HUDEP-2 (cell line): Measurements from ENCODE around the gene OR6C76.
"Not testable (repeated sequence)": the region's sequence is repeated elsewhere in the genome, so short reads cannot be mapped to it uniquely, and the experiment has no call there.

ENCODE experiments used
- DNase-seq, 76 experiments: peaks; one replicate each; lab custom pipeline; 2025; ENCODE audit not compliant: unreplicated experiment in 76 of 76; lab: John Stamatoyannopoulos, UW

The OR6C76 gene

DNA sequence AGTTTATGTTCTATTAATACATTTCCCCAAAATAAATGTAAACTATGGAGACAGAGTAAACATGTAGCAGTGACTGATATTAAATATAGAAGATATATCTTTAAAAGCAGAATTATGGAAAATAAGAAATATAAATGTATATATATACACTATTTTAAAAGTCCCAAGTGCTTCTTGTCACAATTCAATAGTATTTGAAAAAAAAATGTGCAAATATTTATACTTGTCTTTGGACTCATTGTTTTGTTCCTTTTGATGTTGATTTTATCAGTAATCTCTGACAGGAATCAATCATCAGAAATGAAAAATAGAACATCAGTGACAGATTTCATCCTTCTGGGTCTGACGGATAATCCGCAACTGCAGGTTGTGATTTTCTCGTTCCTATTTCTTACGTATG lies at the start of gene OR6C76:
Gene OR6C76 (plus strand): TSS at position 301 of the 400 bp plus-strand sequence. CDS start 0 bp downstream, at position 301.
- no peak for DNase-seq

DNA sequence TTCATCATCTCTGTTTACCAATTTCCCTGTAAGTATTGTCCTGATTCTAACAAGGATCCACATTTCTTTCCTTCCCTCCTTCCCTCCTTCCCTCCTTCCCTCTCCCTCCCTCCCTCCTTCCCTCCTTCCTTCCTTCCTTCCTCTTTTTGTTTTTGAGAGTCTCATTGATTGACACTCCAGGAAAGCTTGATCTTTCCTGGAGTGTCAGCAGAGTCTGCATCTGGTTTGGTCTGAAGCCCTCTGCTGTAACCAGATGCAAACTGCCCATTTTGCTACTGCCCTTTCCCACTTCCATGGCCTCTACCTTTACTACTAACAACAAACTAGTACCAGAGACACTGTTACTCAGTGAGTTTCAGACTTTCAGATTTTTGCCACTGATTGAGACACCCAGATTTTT lies 40.2 kb upstream of the OR6C76 start:
- no peak for DNase-seq

DNA sequence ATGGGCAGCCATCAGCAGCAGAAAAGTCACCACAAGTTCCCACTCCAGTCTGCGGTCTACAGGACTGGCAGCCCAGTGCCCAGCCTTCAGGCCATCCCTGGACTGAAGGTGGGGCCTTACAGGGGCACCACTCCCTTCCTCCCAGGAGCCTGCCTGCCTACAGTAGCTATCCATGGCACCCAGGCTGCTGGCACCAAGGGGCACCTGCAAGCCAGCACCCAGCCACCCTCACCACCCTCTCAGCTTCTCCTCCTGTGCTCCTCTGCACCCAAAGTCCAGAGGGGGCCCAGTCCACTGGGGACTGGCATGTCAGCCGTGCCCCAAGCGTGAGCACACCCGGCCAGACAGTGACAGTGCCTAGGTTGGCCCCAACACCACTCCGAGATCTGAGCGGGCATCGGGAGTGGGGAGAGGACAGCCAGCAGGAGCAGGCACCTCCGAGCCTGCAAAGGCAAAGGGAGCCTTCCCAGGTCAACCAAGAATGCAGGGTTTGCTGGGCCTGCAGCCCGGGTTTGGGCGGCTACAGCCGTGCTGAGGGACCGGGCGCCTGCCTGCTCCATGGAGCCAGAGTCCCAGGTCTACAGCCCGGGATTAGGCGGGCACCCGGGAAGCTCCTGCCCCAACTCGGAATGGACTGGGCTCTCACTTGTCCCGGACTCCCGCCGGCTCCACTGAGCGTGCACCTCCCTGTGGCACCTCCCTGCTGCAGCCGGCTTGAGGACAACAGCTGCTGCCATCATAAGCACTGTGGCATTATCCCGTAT lies 33.8 kb upstream of the OR6C76 start:
- DNase-seq = no peak

DNA sequence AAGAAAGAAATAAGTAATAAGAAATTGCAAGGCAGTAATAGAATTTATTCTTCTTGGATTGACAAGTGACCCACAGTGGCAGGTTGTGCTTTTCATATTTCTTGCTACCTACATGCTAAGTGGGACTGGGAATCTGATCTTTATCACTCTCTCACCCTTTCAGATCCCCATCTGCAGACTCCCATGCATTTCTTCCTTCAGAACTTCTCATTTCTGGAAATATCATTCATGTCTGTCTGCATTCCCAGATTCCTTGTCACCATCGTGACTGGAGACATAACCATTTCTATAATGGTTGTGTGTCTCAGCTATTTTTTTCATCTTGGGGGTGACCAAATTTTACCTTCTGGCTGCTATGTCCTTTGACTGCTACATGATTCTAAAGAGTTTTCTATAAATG lies 29.7 kb upstream of the OR6C76 start:
- DNase-seq = no peak

- no peak for DNase-seq
Observed at GRCh38 chr12:55400229-55400628, 25.8 kb upstream of the OR6C76 start, which contains the start of gene OR6C65. TSS of gene OR6C65 (plus strand) at chr12:55400529. CDS start at chr12:55400529, 0 bp downstream.

DNA sequence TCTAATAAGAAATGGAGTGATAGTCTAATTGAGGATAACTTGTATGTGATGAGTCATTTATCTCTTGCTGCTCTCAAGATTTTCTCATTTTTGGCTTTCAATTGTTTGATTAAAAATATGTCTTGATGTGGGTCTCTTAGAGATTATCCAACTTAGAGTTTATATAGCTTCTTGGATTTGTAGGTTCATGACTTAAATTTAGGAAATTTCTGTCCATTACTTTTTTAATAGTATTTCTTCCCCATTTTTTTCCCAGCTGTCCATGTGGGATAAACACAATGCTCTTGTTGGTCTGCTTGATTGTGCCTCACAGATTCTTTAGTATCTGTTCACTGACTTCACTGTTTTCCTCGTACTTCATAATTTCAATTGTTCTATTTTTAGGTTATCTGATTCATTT lies 18.2 kb upstream of the OR6C76 start:
- no peak for DNase-seq

GRCh38 chr12:55409133-55409532 lies 16.9 kb upstream of the OR6C76 start:
- not testable (repeated sequence) for DNase-seq

DNA sequence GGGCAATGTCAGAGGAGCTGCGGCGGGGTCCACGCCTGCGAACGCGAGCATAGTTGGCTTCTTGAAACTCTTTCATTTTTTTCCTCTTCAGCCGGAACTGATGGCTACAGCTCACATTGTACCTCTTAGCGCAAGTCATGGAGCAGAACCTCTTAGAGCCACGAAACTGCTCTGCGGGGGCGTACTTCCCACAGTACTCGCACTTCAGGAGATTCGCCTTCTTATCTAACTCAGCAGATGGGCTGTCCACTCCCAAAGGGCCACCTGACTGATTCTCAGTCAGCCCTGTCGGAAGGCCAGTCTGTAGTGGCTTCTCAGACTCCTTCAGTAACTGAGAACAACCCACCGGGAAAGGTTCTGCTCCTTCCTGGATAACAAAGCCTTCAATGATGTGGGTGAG lies 13.9 kb upstream of the OR6C76 start:
- not testable (repeated sequence) for DNase-seq

DNA sequence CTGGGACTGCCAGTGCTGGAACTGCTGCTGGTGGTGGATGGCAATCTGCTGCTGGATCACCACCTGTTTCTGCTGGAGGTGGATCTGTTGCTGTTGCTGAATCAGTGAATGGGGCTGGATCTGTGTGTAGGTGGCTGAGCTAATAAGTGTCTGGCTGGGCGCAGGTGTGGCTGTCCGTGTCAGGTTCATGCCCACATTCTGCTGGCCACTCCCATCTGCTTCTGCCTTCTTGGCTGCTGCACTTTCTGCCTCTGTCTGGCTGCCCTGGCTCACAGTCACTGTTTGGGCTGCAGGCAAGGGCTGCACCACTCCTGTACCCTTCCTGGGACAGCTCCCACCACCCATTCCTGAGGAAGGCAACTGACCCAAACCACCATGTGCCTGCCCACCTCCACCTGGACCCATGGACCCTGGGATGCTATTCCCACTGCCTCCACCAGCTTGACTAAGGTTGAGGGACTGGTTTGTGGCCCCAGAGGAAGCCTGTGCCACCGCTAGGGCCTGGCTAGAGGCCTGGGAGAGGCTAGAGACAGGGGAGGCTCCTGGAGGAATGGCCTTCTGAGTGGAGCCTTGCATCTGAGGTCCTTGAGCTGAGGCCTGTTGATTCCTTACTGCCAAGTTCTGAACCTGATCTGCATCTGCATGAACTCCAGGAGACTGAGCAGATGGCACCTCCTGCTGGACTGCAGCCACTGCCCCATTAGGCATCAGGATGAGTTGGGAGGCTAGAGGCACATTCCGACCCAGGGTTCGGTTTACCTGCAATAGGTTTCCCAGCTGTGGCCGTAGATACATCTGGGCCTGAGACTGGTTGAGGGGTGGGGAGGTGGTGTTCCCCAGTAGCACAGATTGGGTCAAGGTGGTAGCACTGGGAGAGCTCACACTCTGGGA lies 12.3 kb upstream of the OR6C76 start:
- DNase-seq = not testable (repeated sequence)

DNA sequence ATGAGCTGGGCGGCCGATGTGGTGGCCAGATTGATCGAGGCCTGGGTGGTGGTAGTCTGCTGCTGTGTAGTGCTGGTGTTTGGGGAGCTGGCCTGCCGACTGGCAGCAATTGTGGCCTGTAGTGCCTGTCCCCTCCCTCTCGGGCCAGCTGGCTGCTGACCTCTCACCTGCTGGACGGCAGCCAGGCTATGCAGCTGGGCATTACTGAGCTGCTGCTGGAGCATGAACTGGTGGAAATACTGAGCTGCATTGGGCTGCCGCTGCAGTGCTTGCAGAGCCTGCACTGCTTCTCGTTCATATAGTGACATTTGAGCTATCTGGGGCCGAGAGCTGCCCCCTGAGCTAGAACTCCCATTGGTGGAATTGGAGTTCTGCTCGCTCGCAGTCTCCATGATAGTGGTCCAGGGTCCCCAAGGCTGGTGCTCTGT lies 11.6 kb upstream of the OR6C76 start:
- not testable (repeated sequence) for DNase-seq

- DNase-seq = not testable (repeated sequence)
Observed at GRCh38 chr12:55414889-55415288, 11.2 kb upstream of the OR6C76 start.

DNA sequence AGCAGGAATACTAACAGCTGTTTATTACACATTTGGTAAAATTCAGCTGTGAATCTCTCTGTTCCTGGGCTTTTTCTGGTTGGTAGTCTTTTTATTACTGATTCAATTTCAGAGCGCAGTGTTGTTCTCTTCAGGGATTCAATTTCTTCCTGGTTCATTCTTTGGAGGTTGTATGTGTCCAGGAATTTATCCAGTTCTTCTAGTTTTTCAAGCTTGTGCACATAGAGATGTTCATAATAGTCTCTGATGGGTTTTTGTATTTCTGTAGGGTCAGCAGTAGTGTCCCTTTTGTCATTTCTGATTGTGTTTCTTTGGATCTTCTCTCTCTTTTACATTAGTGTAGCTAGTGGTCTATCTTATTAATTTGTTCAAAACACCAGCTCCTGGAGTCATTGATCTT lies 9.1 kb upstream of the OR6C76 start:
- DNase-seq = no peak

DNA sequence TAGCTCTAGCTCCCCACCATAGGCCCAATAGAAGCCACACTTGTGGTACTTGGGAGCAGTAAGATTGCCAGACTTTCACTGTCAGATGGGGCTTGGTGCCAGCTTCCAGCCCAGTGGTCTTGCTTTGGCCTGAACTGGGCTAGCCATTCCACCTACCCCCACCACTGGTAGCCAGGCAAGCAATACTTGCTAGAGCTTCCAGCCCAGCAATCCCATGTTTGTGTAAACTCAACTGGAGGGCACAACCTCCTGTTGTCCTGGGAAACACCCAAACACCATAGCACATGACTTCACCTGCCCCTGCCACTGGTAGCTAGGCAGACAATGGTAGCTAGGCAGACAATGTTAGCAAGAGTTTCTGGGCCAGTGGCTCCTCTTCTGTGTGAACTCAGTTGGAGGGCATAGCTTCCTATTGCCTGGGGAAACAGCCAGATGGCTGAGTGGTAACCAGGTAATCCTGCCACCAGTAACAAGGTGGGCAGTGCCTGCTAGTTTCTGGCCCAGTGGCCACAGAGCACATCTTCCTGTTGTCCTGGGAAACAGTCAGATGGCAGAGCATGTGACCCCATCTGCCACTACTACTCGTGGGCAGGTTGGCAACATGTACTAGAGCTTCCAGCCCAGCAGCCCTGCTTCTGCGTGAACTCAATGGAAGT lies 5.6 kb upstream of the OR6C76 start:
- no peak for DNase-seq

GRCh38 chr12:55428331-55429243 lies 2.5 kb downstream of the OR6C76 start:
- DNase-seq = no peak

GRCh38 chr12:55441233-55441632 lies 15.2 kb downstream of the OR6C76 start:
- DNase-seq = not testable (repeated sequence)

DNA sequence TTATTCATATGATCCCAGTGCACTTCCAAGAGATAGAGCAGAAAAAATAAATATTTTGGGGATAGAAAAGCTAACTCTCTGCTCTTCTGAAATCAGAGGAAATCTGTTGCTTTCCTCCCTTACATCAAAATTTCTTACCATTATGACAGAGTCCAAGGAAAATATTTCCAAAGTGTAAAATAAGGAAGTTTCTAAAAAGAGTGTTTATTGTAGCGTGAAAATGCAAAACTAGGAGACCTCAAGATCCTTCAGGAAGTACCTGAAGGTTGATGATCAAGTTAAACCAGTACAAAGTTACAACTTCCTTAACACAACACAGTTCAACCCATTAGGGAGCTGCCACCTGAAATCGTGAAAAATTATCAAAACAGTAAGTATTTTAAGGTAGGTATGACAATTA lies 17.7 kb downstream of the OR6C76 start, which contains the start of gene OR6C2:
Gene OR6C2 (plus strand): TSS at position 301 of the 400 bp plus-strand sequence. CDS start 8,138 bp downstream, outside the sequence.
- DNase-seq = no peak

GRCh38 chr12:55445357-55445756 lies 19.3 kb downstream of the OR6C76 start:
- no peak for DNase-seq

- DNase-seq = no peak
Observed at GRCh38 chr12:55446326-55446725, 20.3 kb downstream of the OR6C76 start.

DNA sequence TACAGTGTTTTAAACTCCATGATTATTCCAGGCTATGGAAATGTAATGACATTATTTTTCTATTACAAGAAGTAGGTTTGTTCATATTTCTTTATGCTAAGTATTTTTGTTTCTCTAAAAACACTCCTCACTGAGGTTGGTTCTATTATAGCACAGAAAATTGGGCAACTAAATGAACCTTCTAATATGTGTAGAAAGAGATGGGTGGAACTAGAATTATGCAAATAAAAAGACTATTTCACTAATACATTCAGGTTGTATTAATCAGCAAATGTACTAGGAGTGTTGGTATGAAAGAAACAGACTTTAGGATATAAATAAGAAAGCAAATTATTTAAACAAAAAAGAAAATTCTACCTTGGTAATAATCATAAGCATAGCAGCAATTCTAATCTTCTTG lies 22.8 kb downstream of the OR6C76 start:
- DNase-seq = no peak

- not testable (repeated sequence) for DNase-seq
Observed at GRCh38 chr12:55464926-55465325, 38.9 kb downstream of the OR6C76 start.
